ENCODE measurements around the gene AGAP1. TPM values are rescaled to one million over a fixed set of nuclear protein-coding genes. Genes with fewer than 3 reads are reported as not detected.
A peak's percentile ranks its signal among the peaks of the same experiment; 100 is the strongest.
"Not testable (repeated sequence)": the region's sequence is repeated elsewhere in the genome, so short reads cannot be mapped to it uniquely, and the experiment has no call there.

Gene AGAP1
- total RNA-seq, 1 donor: 10.8 TPM

DNA sequence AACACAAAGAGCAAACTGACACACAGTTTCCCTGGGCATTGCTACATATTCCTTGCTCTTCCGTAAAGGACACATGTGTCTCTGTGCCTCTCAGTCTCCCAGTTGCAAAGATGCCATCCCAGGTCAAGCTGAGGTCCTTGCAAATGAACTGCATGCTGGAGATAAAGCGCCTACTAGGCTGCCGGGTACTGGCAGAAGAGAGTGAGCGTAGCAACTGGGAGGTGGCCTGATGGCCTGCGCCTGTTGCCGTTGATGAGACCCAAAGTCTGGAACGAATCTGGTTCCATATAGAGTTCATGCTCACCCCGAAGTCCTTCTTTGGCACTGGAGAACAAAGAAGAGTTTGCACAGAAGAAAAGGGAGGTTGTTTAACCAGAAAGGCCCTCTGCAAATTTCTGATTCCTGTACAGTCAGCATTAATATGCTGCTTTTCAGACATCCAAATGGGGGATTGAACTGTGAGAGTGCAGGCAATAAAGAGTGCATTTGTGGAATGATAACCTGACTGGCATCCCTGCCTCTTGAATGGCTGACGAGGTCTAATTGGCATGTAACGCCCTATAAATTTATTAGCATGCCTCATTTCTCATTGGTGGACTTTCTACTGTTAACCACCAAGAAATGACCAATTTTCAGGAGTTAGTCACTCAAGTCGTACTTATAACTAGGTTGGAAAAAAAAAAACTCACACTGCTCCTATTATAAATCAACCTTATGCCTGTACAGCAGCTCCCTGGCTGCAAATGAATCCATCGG is 595.6 kb downstream of the AGAP1 start:
- H3K4me3 ChIP-seq (ENCODE audit: low read depth, low read length): no peak overlapping the region
- no peak for DNase-seq (ENCODE audit: low read depth)

DNA sequence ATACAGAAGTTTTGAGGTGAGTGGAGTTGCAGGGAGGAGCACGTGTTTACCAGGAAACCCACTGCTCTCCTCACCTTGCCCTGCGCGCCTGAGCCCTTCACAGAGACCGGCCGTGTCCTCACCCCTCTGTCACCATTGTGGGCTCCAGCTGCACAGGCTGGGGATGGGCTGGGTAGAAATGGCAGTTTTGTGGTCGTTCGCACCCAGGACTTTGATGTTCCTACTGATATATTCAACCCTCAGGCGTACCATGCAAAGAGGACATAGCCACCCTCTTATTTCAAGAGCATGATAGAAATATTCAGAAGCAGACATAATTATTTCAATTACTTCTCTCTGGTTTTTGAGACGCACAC is 596.2 kb downstream of the AGAP1 start:
- TF ChIP-seq, protein P1, sequence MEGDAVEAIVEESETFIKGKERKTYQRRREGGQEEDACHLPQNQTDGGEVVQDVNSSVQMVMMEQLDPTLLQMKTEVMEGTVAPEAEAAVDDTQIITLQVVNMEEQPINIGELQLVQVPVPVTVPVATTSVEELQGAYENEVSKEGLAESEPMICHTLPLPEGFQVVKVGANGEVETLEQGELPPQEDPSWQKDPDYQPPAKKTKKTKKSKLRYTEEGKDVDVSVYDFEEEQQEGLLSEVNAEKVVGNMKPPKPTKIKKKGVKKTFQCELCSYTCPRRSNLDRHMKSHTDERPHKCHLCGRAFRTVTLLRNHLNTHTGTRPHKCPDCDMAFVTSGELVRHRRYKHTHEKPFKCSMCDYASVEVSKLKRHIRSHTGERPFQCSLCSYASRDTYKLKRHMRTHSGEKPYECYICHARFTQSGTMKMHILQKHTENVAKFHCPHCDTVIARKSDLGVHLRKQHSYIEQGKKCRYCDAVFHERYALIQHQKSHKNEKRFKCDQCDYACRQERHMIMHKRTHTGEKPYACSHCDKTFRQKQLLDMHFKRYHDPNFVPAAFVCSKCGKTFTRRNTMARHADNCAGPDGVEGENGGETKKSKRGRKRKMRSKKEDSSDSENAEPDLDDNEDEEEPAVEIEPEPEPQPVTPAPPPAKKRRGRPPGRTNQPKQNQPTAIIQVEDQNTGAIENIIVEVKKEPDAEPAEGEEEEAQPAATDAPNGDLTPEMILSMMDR (IDR thresholded peaks at IDR 0.05; ENCODE audit: insufficient read depth, low read depth, low read length): no peak
- H3K4me3 ChIP-seq (ENCODE audit: low read depth, low read length): no peak overlapping the region
- no peak for DNase-seq (ENCODE audit: low read depth)

More for the DNA sequence above, 595.6 kb downstream of the AGAP1 start:
- TF ChIP-seq, protein P1 (IDR thresholded peaks at IDR 0.05; ENCODE audit: insufficient read depth, low read depth, low read length): no peak

DNA sequence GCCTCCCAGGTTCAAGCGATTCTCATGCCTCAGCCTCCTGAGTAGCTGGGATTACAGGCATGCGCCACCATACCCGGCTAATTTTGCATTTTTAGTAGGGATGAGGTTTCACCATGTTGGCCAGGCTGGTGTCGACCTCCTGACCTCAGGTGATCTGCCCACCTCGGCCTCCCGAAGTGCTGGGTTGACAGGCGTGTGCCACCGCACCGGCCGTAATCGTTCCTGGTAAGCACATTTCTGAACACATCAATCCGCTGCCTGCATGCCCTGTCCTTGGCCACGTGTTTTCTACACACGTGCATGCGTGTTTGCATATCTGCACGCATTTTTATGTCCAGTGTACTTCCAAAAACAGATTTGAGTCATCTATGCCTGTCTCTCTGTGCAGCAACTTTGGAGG is 597.0 kb downstream of the AGAP1 start:
- not testable (repeated sequence) for DNase-seq (ENCODE audit: low read depth); H3K4me3 ChIP-seq (ENCODE audit: low read depth, low read length)

DNA sequence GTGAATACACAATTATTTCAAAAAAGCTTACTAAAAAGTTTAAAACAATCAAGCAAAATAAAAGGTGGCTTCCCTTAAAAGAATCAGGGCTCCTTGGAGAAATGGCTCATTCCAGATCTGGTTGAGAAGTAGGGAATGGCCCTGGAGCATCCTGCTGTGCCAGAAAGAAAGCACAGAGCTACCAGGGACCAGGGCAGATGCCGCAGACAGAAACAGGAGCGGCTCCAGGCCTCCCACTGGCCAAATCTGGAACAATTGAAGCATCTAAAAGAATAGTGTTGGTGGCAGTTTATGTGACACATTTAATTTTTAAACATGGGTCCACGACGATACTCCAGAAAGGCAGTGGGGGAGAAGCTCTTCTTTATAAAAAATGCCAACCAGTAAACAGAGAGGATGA is 598.9 kb downstream of the AGAP1 start:
- TF ChIP-seq, protein P1 (IDR thresholded peaks at IDR 0.05; ENCODE audit: insufficient read depth, low read depth, low read length): no peak
- no peak for DNase-seq (ENCODE audit: low read depth)
- no peak overlapping the region for H3K4me3 ChIP-seq (ENCODE audit: low read depth, low read length)

DNA sequence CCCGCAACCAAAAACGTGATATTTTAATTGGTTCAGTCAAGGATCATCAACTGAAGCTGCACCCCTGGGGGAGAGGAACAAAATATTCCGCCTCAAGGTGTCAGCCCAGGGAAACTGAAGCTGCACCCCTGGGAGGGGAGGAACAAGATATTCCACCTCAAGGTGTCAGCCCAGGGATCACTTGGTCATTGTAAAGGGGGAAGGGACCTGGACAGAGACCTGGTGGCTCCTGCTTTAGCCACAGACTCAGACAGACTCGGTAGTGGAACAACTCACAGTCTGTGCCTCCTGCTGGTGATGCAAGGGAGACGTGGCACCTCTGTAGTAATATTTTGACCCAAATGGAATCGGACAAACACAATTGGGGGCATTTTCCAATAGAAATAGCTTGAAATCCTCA is 599.3 kb downstream of the AGAP1 start:
- no peak for DNase-seq (ENCODE audit: low read depth)
- no peak overlapping the region for H3K4me3 ChIP-seq (ENCODE audit: low read depth, low read length)
- TF ChIP-seq, protein P1 (IDR thresholded peaks at IDR 0.05; ENCODE audit: insufficient read depth, low read depth, low read length): peak; percentile 16

DNA sequence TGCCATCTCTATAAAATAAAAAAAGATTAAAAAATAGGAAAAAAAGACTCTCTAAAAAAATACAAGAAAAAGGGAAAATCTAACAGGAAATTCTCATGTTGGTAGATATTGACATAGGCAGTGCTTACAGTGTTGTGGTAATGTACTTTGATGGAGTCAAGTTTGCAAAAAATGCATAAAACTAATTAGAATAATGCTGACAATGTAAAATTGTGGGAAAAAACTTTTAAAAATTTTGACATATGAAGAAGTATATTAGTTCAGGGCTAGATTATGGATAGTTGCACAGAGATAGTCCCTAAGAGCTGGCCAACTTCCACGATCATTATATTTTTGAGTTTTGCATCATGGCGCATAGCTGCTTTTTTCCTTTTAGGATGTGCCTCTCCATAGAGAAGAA is 601.7 kb downstream of the AGAP1 start:
- no peak for DNase-seq (ENCODE audit: low read depth)
- TF ChIP-seq, protein P1 (IDR thresholded peaks at IDR 0.05; ENCODE audit: insufficient read depth, low read depth, low read length): no peak
- no peak overlapping the region for H3K4me3 ChIP-seq (ENCODE audit: low read depth, low read length)

DNA sequence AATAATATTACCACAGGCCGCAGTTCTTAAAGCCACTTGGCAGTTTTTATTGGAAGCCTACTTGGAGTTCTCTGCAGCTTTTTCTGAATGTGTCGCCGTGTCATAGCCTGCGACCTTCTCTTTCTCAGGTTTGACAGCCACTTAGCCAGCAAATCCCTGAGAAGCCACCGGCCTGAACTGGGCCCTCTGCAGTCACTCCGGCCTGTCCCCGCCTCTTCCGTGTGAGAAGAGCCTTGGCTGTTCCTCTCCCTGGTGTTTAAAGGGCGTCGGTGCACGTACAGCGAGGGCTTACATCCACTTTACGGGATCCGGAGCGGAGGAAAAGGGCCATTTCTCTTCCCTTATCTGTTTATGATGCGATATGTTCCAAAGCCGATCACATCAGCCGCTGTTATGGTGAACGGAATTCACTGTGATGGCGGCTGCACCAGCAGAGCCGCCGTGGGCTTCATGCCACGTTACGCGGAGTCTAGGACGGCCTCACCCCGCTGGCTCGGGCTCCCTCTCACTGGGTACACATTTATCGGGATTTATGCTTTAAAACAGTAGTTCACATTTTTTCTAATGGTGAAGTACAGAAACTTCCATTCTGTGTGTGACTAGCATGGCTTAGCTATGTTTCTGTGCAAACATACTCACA is 607.6 kb downstream of the AGAP1 start:
- no peak for DNase-seq (ENCODE audit: low read depth)
- no peak overlapping the region for H3K4me3 ChIP-seq (ENCODE audit: low read depth, low read length)
- TF ChIP-seq, protein P1 (IDR thresholded peaks at IDR 0.05; ENCODE audit: insufficient read depth, low read depth, low read length): no peak

All from fibroblast of villous mesenchyme (primary cell).